Glutamatergic neuron (in vitro differentiated cells): ENCODE results near the gene CDH23. TPM values are rescaled to one million over a fixed set of nuclear protein-coding genes. Genes with fewer than 3 reads are reported as not detected.

Experiments used
- DNase-seq: peaks from one replicate; pipeline ENCODE4 v3.0.0; 2022
- H3K27ac Mint-ChIP-seq: one replicate; pipeline ENCODE4 v1.8.0; 2020; ENCODE audit warnings: mild to moderate bottlenecking, mixed read lengths, inconsistent platforms; ENCODE audit not compliant: unreplicated experiment
- H3K27me3 Mint-ChIP-seq: one replicate; pipeline ENCODE4 v1.8.0; 2020; ENCODE audit warnings: mild to moderate bottlenecking, moderate library complexity, mixed read lengths, inconsistent platforms; ENCODE audit not compliant: unreplicated experiment
- H3K36me3 Mint-ChIP-seq: one replicate; pipeline ENCODE4 v1.8.0; 2020; ENCODE audit warnings: mild to moderate bottlenecking, mixed read lengths, inconsistent platforms; ENCODE audit not compliant: unreplicated experiment
- H3K4me1 Mint-ChIP-seq: one replicate; pipeline ENCODE4 v1.8.0; 2020; ENCODE audit warnings: mild to moderate bottlenecking, low read depth, mixed read lengths, inconsistent platforms; ENCODE audit not compliant: unreplicated experiment
- H3K4me3 Mint-ChIP-seq: one replicate; pipeline ENCODE4 v1.8.0; 2020; ENCODE audit warnings: mild to moderate bottlenecking, mixed read lengths, inconsistent platforms; ENCODE audit not compliant: unreplicated experiment
- H3K9me3 Mint-ChIP-seq: one replicate; pipeline ENCODE4 v1.8.0; 2020; ENCODE audit warnings: mild to moderate bottlenecking, moderate library complexity, mixed read lengths, inconsistent platforms; ENCODE audit not compliant: unreplicated experiment
- CTCF ChIP-seq: fragments of 200-600 bp; sonication (generic); IDR thresholded peaks from one replicate; pipeline ENCODE4 v1.5.0; 2021; ENCODE audit not compliant: partially characterized antibody, unreplicated experiment
- total RNA-seq: library from RNA; stranded (reverse); fragmentation: NEBNext Ultra II Directional; extraction: Animal tissue kit (Norgen Biotek cat#: 25700); gene quantifications from one replicate; pipeline ENCODE4 v1.2.1, GENCODE V29; 2021; ENCODE audit not compliant: unreplicated experiment

CDH23 gene
- total RNA-seq, 1 donor from 2014 or later, result 2.0 TPM

DNA sequence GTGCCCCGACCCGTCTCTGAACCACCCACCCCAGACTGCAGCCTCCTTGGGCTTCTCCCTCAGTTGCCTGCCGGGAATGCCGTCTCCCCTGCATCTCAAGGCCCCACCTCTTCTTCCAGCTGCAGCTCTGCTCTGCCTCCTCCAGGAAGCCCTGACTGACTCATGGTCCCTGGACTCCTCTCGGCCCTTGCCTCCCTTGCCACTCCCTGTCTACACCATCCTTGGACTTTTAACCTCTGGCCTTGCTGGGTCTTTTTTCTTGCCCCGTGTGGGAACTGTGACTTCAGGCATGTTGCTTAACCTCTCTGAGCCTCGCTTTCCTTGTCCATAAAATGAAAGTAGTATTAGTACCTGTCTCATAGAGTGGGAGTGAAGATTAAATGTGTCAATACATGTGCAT lies 266.6 kb downstream of the CDH23 start:
- peaks cover 2% of the 10 kb centered on the region for H3K4me1 Mint-ChIP-seq
- H3K4me3 Mint-ChIP-seq, result no peak overlapping the region
- no peak for TF ChIP-seq CTCF
- H3K27ac Mint-ChIP-seq, result no peak overlapping the region
- no peak for DNase-seq
- H3K27me3 Mint-ChIP-seq, result peaks cover 7% of the 10 kb centered on the region
- H3K9me3 Mint-ChIP-seq, result peaks cover 3% of the 10 kb centered on the region
- no peaks in the 10 kb centered on the region for H3K36me3 Mint-ChIP-seq

DNA sequence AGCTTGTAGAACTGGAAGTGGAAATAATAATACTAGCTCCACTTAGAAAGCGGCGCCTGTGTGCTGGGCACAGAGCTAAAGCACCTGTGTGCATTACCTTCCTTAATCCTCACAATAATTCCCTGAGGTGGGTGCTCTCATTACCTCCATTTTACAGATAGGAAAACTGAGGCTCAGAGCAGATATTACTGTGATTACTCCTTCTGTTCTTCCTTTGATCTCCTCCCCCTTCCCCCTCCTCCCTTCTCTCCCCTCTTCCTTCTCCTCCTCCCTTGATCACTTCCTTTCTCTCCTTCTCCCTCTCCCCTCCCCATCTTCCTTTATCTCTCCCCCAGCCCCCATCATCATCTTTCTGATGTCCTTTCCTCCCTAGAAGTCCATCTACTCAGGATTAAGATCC lies 267.9 kb downstream of the CDH23 start:
- no peaks in the 10 kb centered on the region for H3K4me1 Mint-ChIP-seq
- peaks cover 7% of the 10 kb centered on the region for H3K27me3 Mint-ChIP-seq
- peaks cover 3% of the 10 kb centered on the region for H3K9me3 Mint-ChIP-seq
- TF ChIP-seq CTCF, result no peak
- no peak for DNase-seq
- H3K36me3 Mint-ChIP-seq, result no peaks in the 10 kb centered on the region
- no peak overlapping the region for H3K4me3 Mint-ChIP-seq
- H3K27ac Mint-ChIP-seq, result no peak overlapping the region

DNA sequence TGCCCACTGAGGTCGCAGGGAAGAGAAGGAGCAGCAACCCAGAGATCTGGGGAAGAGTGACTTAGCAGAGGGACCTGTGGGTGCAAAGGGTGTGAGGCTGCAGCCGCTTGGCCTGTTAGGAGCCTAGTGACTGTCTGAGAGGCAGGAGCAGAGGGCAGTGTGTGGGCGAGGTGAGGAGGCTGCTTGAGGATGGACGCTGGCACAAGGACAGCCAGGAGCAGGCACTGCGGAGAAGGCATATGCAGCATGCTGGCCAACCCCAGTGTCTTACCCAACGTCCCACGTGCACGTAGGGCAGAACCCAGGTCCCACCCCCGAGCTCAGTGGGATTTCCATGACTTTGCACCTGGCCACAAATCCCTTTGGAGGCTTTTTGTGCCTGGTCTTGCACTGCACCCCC lies 268.7 kb downstream of the CDH23 start:
- no peak for TF ChIP-seq CTCF
- H3K36me3 Mint-ChIP-seq, result no peaks in the 10 kb centered on the region
- no peak overlapping the region for H3K4me3 Mint-ChIP-seq
- no peaks in the 10 kb centered on the region for H3K4me1 Mint-ChIP-seq
- H3K9me3 Mint-ChIP-seq, result peaks cover 1% of the 10 kb centered on the region
- no peak for DNase-seq
- H3K27ac Mint-ChIP-seq, result no peak overlapping the region
- peaks cover 10% of the 10 kb centered on the region for H3K27me3 Mint-ChIP-seq

- Mint-ChIP-seq H3K27ac (no peak overlapping the region), H3K4me3 (no peak overlapping the region), H3K27me3 (peaks cover 9% of the 10 kb centered on the region), H3K4me1 (no peaks in the 10 kb centered on the region), H3K9me3 (peaks cover 1% of the 10 kb centered on the region), H3K36me3 (no peaks in the 10 kb centered on the region)
- TF ChIP-seq CTCF, result no peak
- peak; percentile 35 for DNase-seq
These were observed 270.1 kb downstream of the CDH23 start for GRCh38 chr10:71666639-71667386.

DNA sequence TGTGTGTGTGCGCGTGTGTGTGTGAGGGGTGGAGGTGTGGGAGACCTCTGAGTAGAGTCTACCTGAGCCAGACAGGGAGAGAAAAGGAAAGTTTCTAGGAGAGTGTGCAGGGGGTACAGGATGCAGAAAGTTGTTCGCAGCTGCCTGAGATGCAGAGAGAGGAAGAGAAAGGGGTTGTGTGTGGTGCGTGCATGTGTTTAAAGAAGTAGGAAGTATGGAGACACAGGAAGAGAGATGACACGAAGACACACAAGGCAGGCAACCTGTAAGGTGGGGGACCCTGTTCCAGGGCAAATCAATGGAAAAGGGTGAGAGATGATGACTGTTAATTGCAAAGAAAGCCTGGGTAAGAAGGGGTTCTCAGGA lies 270.6 kb downstream of the CDH23 start:
- Mint-ChIP-seq H3K27me3 (peaks cover 7% of the 10 kb centered on the region), H3K9me3 (peaks cover 1% of the 10 kb centered on the region), H3K36me3 (no peaks in the 10 kb centered on the region), H3K4me1 (no peaks in the 10 kb centered on the region), H3K4me3 (no peak overlapping the region), H3K27ac (no peak overlapping the region)
- TF ChIP-seq CTCF, result no peak
- DNase-seq, result no peak
